HG02981 (cell line): ENCODE measurements around the gene ATP1A1.

Experiments used
- ATAC-seq: cut with Tn5 transposase; IDR thresholded peaks from one replicate; pipeline ENCODE4 v1.9.1; 2021; ENCODE audit warnings: mild to moderate bottlenecking, moderate library complexity; ENCODE audit not compliant: unreplicated experiment

The ATP1A1 gene

DNA sequence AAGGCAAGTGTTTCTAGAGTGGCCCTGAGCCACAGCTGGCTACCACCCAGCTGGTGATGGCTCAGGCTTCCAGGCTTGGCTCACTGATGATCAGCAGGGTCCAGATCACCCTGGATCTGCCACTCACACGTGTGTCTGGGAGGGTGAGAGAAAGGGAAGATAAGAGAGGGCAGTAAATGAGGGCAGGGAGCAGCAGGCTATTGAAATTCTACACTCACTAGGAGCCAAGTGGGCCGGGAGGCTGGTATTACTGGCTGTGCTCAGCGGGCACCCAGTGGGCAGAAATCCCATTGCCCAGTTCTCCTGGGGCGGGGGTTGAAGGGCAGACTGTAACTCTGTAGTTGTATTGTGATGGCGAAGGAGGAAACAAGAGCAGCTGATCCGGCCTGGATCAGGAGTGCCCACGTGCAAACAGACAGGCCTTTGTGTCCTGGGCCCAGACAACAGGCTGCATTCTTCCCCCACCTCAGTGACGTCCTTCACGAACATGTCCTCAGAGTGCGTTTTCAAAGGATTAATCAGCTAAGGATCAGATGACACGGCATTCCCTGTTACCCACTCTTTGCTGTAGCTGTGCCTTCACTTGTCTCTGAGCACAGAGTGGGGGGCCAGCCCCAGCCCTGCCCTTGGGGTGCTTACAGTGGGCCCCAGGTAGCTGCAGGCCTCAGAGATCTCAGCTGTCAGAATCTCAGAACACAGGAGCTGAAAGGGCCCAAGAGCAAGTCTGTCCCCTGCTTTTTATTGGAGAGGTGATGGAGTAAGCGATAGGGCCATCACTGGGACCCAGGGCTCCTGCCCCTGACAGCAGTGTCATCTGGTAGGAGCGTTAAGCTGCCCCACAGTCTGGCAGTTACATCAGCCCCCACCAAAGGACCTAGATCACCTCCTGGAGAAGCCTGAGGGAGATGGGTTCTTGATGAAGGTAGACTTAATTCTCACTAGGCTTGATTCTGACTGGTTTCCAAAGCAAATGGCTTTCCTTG lies 60.5 kb downstream of the ATP1A1 start:
- no peak for ATAC-seq

DNA sequence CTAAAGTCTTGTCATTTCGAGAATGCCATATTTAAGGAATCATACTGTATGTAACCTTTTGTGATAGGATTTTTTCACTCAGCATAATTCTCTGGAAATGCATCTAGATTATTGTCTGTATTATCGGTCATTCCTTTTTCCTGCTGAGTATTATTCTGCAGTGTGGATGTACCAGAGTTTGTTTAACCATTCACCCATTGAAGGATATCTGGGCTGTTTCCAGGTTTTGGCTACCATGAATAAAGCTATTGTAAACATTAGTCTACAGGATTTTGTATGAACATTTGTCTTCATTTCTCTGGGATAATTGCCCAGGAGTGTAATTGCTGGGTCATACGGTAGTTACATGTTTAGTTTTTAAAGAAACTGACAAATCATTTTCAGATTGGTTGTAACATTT lies 61.8 kb downstream of the ATP1A1 start:
- ATAC-seq = no peak

DNA sequence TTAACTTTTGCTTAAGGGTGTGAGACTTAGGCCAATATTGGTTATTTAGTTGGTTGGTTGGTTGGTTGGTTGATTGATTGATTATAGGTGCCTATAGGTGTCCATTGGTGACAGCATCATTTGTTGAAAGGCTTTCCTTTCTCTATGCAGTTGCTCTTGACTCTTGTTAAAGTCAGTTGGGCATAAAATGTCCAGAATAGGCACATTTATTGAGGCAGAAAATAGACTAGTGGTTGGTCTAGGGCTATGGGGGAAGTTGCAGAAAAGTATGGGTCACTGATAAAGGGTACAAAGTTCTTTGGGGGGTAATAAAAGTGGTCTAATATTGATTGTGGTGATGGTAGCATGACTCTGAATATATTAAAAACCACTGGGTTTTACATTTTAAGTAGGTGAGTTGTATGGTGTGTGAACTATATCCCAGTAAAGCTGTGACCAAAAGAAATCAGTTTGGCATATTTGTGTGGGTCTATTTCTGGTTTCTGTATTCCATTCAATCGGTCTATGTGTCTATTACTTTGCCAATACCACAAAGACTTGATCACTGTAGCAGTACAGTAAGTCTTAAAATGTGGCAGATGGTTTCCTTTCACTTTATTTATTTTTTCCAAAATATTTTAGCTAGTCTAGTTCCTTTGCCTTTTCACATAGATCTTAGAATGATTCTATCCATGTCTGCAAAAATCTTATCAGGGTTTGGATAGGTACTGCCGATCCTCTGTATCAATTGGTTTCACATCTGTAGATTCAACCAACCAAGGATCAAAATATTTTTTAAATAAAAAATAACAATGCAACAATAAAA lies 63.0 kb downstream of the ATP1A1 start:
- ATAC-seq = no peak

DNA sequence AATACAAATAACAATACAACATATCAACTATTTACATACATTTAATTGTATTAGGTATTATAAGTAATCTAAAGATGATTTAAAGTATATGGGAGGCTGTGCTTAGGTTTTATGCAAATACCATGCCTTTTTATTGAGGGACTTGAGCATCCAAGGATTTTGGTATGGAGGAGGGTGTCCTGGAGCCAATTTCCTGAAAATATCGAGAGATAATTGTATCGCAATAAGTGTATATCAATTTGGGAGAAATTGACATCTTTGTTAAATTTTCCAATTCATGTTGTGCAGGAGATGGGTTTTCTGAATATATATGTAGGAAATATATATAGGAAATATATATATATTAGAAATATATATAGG lies 63.5 kb downstream of the ATP1A1 start:
- ATAC-seq = no peak

DNA sequence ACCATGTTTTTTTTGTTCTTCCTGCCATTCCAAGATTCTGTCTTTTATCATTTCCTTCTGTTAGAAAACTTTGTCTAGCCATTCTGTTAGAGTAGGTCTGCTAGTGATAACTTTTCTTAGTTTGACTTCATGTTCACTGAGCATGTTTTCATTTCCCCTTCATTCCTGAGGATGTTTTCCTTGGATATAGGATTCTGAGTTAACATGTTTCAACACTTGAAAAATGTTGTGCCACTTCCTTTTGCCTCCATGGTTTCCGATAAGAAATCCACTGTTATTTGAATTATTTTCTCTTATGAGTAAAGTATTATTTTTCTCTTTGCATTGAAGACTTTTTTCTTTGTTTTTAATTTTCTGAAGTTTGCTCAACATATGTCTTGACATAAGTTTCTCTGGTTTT lies 66.7 kb downstream of the ATP1A1 start:
- no peak for ATAC-seq

GRCh38 chr1:116440731-116441130 lies 67.7 kb downstream of the ATP1A1 start:
- ATAC-seq = no peak

GRCh38 chr1:116445534-116445933 lies 72.5 kb downstream of the ATP1A1 start:
- ATAC-seq = no peak

- no peak for ATAC-seq
Observed at GRCh38 chr1:116446686-116447085, 73.6 kb downstream of the ATP1A1 start.

DNA sequence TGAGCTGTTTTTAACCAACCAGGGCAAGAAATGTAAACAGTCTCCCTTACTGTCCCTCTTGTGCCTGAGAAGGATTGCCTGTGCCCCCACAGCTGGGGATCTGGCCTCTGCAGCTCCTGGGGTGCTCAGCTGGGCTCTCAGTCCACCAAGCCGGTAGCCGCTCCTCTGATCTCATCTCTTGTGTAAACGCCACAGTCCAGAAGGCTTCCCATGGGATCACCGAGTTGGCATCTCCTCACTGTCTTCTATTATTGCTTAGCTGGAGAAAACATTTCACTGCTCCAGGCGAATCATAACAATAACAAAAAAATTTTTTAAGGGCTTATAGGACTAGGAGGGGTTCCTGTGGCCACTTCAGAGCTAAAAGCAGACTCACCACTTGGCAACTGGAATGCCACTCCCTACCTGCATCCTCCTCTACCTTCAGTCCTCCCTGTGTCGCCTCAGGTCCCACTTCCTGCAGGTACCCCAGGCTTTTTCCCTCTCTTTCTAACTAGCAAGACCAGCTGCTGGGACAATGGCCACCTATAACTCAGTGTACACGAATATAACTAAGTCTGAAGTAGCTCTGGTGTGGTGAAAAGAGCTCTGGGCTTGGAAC lies 75.8 kb downstream of the ATP1A1 start:
- no peak for ATAC-seq

- ATAC-seq = no peak
Observed at GRCh38 chr1:116449578-116449977, 76.5 kb downstream of the ATP1A1 start.

DNA sequence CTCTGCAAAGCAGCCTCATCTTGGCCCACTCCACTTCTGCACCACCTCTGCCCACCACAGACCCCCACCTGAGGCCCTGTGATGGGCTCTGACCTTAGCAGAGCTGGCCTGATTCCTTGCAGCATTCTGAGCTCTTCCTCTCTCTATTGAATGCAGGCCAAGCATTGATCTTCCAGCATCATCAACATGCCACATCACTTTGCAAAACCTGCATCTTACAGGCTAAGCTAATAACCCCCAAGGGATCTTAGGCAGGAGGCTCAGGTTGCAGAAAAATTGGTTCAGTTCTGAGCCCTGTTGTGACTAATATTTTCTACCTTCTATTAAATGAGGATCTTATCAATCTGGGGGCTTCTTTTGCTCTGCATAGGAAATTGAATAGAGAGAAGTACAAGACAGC lies 78.7 kb downstream of the ATP1A1 start:
- no peak for ATAC-seq

- no peak for ATAC-seq
Observed at GRCh38 chr1:116453481-116453880, 80.4 kb downstream of the ATP1A1 start.

- ATAC-seq = no peak
Observed at GRCh38 chr1:116453906-116454305, 80.9 kb downstream of the ATP1A1 start.
